SU-DHL-6 (cell line): ENCODE results near the gene MUC5AC.

ENCODE experiments used
- EZH2phosphoT487 ChIP-seq: fragments of 200-600 bp; sonication (generic), shearing (Covaris generic); conservative IDR thresholded peaks from 2 replicates; pipeline ENCODE4 v1.6.1; 2018; ENCODE audit warnings: mild to moderate bottlenecking, antibody characterized with exemption, low read length, moderate library complexity, mixed read lengths
- TF ChIP-seq, protein P1 (sequence below): fragments of 200-600 bp; sonication (generic); IDR thresholded peaks from one replicate; pipeline ENCODE4 v1.5.1; 2017; ENCODE audit warnings: antibody characterized with exemption, mild to moderate bottlenecking, low read length, moderate library complexity; ENCODE audit not compliant: insufficient read depth, poor library complexity, severe bottlenecking

DNA sequence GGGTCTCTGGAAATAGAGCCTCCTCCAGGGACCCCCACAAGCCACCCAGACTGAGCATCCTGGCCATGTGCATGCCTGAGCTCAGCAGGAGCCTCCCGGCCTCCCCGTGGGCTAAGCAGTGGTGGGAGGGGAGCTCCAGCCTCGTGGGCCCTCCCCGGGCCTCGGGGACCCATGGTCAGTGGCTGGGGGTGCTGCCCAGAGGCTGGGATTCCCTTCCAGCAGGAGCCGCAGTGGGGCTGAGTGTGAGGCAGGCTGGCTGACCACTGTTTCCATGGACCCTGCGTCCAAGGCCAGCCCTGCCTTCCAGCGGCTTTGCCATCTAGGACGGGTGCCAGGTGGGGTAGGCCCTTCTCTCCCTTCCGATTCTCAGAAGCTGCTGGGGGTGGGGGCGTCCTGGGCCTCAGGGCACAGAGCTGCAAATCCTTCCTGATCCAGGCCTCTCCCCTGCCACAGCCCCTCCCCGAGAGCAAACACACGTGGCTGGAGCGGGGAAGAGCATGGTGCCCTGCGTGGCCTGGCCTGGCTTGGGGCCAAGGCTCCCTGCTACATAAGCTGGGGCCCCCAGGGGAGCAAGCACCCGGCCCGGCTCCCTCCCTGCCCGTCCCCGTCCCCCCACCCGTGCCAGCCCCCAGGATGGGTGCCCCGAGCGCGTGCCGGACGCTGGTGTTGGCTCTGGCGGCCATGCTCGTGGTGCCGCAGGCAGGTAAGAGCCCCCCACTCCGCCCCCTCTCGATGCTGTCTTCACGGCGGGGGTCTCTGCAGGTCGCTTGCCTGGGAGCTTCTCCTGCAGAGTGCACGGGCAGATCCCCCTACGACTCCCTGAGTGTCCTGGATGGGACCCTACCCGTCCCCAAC is 65.0 kb downstream of the MUC5AC start, which contains the start of gene MUC5B:
- TF ChIP-seq, protein P1, sequence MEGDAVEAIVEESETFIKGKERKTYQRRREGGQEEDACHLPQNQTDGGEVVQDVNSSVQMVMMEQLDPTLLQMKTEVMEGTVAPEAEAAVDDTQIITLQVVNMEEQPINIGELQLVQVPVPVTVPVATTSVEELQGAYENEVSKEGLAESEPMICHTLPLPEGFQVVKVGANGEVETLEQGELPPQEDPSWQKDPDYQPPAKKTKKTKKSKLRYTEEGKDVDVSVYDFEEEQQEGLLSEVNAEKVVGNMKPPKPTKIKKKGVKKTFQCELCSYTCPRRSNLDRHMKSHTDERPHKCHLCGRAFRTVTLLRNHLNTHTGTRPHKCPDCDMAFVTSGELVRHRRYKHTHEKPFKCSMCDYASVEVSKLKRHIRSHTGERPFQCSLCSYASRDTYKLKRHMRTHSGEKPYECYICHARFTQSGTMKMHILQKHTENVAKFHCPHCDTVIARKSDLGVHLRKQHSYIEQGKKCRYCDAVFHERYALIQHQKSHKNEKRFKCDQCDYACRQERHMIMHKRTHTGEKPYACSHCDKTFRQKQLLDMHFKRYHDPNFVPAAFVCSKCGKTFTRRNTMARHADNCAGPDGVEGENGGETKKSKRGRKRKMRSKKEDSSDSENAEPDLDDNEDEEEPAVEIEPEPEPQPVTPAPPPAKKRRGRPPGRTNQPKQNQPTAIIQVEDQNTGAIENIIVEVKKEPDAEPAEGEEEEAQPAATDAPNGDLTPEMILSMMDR = no peak
- TF ChIP-seq EZH2phosphoT487 = no peak
